ENCODE results near the gene YBX2.

YBX2 gene

DNA sequence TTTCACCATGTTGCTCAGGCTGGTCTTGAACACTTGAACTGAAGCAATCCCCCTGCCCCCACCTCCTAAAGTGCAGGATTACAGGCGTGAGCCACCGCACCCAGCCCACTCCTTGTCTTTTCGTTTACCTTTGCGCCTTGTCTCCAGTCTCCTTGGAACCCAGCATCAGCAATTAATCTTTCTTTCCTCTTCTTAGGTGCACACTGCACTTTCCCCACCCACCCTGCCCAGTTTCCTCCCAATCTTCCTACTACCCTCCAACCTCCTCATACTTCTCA is 30.7 kb downstream of the YBX2 start:
- TF ChIP-seq, protein P1, sequence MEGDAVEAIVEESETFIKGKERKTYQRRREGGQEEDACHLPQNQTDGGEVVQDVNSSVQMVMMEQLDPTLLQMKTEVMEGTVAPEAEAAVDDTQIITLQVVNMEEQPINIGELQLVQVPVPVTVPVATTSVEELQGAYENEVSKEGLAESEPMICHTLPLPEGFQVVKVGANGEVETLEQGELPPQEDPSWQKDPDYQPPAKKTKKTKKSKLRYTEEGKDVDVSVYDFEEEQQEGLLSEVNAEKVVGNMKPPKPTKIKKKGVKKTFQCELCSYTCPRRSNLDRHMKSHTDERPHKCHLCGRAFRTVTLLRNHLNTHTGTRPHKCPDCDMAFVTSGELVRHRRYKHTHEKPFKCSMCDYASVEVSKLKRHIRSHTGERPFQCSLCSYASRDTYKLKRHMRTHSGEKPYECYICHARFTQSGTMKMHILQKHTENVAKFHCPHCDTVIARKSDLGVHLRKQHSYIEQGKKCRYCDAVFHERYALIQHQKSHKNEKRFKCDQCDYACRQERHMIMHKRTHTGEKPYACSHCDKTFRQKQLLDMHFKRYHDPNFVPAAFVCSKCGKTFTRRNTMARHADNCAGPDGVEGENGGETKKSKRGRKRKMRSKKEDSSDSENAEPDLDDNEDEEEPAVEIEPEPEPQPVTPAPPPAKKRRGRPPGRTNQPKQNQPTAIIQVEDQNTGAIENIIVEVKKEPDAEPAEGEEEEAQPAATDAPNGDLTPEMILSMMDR (conservative IDR thresholded peaks at IDR 0.05) = no peak
- no peak for TF ChIP-seq ZFX (IDR thresholded peaks at IDR 0.05)
- H3K27ac ChIP-seq = peak overlapping the region; percentile 99

DNA sequence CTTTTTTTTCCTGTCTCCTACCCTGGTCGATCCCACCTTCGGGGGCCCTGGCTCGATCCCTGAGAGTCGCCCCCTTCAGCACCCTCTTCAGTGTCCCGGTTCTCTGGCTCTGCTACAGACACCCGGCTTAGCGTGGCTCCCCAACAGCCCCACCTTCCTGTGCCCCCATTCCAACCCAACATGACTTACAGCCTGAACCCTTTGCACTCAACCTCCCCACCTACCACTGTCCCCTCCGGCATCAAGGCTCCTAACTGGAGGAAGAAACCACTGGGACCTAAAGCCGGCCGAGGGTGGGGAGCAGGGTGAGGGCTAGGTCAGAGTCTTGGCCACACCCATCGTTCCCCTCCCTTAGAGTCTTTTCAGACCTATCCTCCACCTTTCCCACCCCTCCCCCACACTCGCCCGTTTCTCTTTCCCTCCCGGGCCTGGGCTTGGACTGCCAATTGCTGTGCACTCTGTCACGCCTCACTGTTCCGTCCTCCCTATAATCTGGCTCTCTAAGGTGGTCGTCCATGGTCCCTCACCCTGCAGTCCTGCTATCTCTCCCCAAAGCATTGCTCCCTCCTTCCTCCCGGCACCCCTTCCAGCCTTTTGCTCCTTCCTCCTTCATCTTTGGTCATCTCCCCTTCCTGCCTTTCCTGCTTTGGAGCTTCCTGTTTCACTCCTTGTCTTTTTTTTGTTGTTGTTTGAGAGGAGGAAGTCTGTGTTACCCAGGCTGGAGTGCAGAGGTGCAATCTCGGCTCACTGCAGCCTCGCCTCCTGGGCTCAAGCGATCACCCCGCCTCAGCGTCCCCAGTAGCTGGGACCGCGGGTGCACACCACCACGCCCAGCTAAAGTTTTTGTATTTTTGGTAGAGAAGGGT is 31.3 kb downstream of the YBX2 start:
- TF ChIP-seq, protein P1 (conservative IDR thresholded peaks at IDR 0.05) = no peak
- no peak for TF ChIP-seq ZFX (IDR thresholded peaks at IDR 0.05)
- H3K27ac ChIP-seq = peak overlapping the region; percentile 99

DNA sequence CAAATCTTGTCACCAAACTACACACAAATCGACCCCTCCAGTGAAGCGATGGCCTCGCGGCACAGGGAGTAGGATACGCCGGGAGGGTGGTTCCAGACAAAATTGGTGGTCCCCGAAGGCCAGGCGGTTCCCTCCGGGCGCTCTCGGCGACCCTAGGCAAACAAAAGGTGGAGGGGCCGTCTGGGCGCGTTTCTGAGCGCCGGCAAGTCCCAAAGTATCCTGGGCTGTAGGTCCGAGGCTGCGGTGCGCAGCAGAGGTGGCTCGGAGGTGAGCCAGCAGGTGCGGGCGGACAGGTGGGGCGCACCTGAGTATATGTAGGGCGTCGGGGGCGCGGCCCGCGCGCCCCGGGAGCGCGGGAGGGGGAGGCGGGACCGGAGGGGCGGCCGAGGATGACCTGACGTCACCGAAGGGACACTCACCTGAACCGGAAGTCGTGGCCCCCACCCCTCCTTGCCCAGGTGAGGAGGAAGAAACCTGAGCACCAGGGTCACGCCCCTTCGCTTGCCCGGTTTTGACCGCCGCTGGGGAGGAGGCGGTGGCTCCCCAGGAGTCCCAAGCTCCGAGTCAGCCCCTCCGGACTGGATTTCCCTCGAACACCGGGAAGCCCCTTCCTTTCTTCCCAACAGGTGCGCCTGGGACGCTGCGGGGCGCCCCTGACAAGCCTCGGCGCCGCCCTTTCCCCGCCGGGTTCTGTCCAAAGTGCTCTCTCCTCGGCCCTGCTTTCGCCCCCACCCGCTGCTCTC is 32.1 kb downstream of the YBX2 start, which contains the start of gene CLDN7:
TSS of gene CLDN7 (minus strand) at position 287 of the 743 bp plus-strand sequence. CDS start 435 bp downstream, outside the sequence.
- peak within 1 kb of the TSS; percentile 99 for H3K27ac ChIP-seq

DNA sequence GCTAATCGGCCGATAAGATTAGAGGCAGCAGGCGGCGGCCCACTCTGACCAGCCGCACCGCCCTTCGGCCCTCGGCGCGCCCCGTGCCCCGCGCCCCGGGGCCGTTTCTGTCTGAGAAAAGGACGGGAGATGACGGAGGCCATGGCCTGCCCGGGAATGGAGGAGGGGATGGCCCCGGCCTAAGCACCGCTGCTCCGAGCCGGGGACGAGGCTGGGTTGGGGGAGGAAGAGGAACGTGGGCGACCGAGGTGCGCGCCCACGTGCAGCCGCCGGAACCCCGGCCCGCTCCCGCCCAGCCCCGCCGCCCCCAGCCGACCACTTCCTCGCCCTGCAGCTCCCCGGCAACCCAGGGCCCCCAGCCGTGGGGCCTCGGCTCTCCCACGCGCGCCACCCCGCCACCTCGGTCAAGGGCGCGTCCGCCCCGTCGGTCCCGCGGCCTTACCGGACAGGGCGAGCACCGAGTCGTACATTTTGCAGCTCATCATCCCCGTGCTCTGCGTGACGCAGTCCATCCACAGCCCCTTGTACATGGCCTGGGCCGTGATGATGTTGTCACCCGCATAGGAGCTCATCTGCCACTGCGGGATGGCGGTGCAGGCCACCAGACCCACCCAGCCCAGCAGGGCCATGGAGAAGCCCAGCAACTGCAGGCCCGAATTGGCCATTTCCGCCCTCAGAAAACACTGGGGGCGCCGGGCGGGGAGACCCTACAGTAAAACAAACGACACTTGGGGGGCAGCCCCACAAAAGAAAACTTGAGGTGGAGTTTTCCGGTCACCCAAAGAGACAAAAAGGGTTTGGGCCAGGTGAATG is 32.9 kb downstream of the YBX2 start:
- TF ChIP-seq ZFX (IDR thresholded peaks at IDR 0.05) = peak; percentile 84
- TF ChIP-seq, protein P1 (conservative IDR thresholded peaks at IDR 0.05) = no peak
- peak overlapping the region; percentile 99 for H3K27ac ChIP-seq

More for the DNA sequence above, 32.1 kb downstream of the YBX2 start, which contains the start of gene CLDN7:
- TF ChIP-seq ZFX (IDR thresholded peaks at IDR 0.05) = no peak
- TF ChIP-seq, protein P1 (conservative IDR thresholded peaks at IDR 0.05) = no peak

DNA sequence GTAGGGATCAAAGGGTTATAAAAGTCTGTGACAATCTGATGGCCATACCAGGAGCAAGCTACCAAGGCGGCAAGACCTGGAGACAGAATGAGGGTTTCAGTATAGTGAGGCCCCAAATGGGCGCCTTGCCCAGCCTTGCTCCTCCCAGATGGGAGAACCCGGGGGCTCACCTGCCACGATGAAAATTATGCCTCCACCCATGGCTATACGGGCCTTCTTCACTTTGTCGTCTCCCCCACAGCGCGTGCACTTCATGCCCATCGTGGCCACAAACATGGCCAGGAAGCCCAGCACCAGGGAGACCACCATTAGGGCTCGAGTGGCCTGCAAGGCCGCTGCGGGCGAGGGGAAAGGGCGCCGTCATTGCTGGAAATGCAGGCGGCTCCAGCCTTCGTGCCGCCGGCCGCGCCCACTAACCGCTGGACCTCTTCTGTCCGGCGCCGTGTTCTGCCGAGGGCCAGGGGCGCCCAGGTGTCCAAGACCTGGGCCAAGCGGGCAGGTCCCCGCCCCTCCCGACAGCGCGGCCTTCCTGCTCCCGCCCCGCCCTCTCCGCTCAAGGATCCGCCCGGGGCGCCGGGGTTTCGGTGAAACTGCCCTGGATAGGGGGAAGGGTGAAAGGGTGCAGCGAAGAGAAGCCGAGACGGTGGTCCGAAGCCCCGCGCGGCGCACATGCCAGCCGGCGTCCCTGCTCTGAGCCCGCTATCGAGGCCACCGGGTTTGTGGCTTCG is 33.6 kb downstream of the YBX2 start:
- TF ChIP-seq, protein P1 (conservative IDR thresholded peaks at IDR 0.05) = no peak
- no peak for TF ChIP-seq ZFX (IDR thresholded peaks at IDR 0.05)
- H3K27ac ChIP-seq = peak overlapping the region; percentile 99

DNA sequence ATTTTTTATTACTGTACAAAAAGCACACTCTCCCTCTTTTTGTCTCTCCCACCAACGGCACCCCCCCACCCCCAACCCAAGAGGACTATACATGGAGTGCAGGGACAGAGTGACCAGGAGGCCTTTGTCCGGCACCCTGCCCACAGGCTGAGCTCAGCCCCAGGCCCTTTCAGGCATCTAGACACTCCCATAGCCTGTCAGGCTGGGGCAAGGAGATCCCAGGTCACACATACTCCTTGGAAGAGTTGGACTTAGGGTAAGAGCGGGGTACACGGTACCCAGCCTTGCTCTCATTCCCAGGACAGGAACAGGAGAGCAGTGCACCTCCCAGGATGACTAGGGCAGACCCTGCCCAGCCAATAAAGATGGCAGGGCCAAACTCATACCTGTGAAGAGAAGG is 34.3 kb downstream of the YBX2 start:
- no peak for TF ChIP-seq ZFX (IDR thresholded peaks at IDR 0.05)
- TF ChIP-seq, protein P1 (conservative IDR thresholded peaks at IDR 0.05) = no peak
- H3K27ac ChIP-seq = peak overlapping the region; percentile 99
